HG03558 (cell line): ENCODE results near the gene B4GALT2.

Experiments
- ATAC-seq: cut with Tn5 transposase; IDR thresholded peaks from one replicate; pipeline ENCODE4 v1.9.1; 2021; ENCODE audit warnings: moderate number of reproducible peaks; ENCODE audit not compliant: unreplicated experiment; ENCODE audit errors: extremely low read depth

B4GALT2 gene

DNA sequence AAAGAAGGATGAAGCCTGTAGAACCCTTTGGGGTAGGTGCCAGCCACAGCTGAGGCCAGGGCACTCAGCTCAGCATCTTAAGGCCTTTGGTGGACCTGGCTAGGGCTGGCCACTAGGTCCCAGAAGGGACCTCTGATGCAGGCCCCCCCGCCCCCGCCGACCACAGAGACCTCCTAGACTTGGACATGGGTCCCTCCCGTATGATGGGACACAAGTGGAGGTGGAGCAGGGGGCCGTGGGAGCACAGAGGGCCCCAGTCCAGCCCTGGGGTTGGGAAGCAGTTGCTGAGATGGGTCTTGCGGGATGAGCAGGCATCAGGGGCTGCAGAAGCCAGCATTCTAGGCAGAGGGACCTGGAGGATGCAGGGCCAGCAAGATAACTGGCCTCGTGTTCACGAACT, 3.2 kb downstream of the B4GALT2 start:
- ATAC-seq = no peak

- ATAC-seq = no peak
These were observed 3.8 kb downstream of the B4GALT2 start for GRCh38 chr1:43982808-43983207.

DNA sequence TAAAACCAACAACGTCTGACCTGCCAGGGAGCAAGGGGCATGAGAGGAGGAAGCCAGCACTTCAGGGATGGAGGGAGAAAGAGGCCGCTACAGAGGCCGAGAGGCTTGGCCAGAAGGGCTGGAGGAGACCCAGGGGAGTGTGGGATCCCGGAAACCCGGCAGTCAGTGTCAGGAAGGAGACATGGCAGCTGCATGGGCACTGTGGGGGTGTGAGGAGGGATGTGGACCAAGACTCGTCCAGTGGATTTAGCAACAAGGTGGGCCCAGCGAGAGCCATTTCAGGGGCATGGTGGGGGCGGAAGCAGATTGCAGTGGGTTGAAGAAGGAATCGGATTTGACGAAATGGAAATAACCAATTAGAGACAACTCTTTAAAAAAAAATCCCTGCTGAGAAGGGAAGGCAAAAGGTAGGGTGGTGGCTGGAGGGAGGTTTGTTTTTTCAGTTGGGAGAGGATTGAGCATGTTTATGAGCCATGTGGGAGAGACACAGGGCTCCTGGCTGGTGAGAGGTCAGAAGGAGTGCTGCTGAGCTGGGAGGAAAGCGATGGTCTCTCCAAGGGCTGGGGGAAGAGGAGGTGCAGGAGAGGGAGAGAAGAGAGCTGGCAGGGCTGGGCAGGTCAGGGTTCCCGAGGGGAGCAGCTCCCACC, 4.4 kb downstream of the B4GALT2 start:
- no peak for ATAC-seq

GRCh38 chr1:43984855-43985254, 5.8 kb downstream of the B4GALT2 start:
- ATAC-seq = no peak

- no peak for ATAC-seq
These were observed 7.1 kb downstream of the B4GALT2 start for GRCh38 chr1:43985984-43986595.

- no peak for ATAC-seq
These were observed 7.7 kb downstream of the B4GALT2 start for GRCh38 chr1:43986712-43987111.

DNA sequence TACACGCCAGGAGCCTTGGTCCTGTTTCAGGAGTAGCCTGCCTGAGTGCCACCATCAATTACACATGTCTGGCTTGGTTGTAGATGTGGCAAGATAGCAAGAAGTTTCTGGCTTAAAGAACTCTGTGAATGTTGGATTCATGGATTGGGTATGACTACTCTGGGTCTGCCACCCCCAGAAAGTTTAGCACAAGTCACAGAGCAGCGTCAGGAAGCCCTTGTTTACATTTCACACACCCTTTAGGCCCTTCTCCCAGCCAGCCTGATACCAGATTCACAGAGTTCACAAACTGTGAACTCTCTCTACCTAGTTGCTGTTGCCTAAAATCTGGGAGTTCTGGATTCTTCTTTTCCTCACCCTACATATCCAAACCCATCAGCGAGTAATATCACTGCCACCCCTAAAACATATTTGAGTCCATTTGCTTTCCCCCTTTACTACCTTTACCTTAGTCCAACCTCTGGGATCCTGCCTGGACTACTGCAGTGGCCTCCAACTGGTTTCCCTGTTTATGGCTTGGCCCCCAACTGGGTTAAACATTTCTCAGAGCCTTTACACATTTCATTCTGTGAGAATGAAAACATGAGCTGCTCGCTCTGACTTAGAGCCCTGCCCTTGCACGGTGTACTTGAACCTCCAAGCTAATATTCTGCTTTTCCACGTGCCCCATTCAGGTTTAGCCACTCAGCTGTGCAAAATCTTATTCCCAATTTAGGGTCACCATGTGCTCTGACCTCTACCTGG, 8.3 kb downstream of the B4GALT2 start:
- no peak for ATAC-seq

- no peak for ATAC-seq
These were observed 11.5 kb downstream of the B4GALT2 start for GRCh38 chr1:43990271-43991199.

- ATAC-seq = no peak
These were observed 12.1 kb downstream of the B4GALT2 start for GRCh38 chr1:43991200-43991475.

- ATAC-seq = peak; percentile 39
These were observed 12.6 kb downstream of the B4GALT2 start, which contains the start of gene CCDC24 for GRCh38 chr1:43991476-43992231. TSS of gene CCDC24 (plus strand) at chr1:43991599. CDS start at chr1:43991879, 280 bp downstream.

- no peak for ATAC-seq
These were observed 13.4 kb downstream of the B4GALT2 start for GRCh38 chr1:43992232-43992995.

DNA sequence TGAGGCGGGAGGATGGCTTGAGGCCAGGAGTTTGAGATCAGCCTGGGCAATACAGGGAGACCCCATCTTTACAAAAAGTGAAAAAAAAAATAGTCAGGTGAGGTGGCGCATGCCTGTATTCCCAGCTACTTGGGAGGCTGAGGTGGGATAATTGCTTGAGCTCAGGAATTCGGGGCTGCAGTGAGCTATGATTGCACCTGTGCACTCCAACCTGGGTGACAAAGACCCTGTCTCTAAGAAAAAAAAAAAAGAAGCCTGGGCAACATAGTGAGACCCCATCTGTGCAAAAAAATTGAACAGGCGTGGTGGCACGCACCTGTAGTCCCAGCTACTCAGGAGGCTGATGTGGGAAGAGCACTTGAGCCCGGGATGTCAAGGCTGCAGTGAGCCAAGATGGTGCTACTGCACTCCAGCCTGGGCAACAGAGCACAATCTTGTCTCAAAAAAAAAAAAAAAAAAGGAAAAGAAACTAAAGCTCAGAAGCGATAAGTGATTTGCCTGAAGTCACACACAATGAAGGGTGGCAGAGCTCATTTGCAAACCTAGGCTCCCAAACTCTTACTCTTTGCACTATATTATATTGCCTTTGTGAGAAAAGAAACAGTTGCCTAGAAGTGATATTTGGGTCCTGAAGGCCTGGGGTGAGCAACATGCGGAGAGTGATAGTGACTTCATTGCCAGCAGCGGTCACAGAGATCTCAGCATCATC, 14.3 kb downstream of the B4GALT2 start:
- ATAC-seq = no peak

DNA sequence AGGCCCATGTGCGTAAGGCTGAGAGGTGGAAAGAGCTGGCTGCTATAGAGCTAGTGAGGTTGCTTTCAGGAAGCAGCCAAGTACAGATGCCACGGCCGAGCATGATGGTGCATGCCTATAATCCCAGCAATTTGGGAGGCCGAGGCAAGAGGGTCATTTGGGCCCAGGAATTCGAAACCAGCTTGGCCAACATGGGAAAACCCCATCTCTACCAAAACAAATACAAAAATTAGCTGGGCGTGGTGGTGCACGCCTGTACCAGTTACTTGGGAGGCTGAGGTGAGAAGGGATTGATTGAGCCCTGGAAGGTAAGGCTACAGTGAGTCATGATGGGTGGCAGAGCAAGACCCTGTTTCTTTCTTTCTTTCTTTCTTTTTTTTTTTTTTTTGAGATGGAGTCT, 15.1 kb downstream of the B4GALT2 start:
- no peak for ATAC-seq

DNA sequence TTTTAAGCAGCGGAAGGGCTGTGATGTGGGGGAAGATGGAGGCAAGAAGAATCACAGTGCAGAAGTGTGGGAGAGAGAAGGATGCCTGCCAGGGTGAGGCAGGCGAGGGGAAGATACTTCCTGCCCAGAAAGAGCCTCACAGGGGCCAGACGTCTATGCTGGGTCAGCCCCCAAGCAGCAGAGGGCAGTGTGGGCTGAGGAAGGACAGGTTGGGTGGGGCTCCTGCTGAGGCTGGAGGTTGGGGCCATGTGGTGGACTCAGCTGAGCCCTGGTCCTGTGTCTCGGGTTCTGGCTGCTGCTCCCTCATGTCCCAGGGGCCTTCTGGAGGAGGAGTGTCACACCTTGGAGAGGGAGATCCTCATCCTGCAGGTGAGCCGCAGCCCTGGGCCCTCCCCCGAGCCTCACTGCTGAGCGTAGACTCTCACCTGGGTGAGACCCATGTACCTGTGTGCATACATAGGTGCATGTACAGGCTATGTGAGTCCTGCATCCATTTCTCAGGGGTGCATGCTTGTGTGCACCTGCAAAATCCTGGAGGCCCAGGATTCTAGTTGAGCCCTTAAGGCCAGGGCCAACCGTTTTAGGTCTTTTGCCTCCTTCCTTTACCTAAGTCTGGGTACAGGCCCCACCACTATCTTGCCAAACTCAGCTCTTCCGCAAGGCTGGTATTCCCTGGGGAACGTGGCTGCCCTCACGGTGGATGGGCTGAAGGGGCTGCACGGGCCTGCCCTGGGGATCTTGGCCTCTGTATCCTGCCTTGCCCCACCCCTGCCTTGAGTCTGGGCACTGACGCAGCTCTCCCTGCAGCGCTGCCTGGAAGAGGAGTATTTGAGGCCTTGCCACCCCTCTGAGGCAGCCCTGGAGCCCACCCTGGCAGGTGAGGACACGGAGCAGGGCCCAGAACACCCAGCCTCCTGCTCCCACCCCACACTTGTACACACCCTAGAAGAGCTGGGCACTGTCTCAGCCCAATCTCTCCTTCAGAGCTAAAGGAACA, 16.1 kb downstream of the B4GALT2 start:
- ATAC-seq = no peak

- ATAC-seq = no peak
These were observed 17.1 kb downstream of the B4GALT2 start for GRCh38 chr1:43995984-43996732.

DNA sequence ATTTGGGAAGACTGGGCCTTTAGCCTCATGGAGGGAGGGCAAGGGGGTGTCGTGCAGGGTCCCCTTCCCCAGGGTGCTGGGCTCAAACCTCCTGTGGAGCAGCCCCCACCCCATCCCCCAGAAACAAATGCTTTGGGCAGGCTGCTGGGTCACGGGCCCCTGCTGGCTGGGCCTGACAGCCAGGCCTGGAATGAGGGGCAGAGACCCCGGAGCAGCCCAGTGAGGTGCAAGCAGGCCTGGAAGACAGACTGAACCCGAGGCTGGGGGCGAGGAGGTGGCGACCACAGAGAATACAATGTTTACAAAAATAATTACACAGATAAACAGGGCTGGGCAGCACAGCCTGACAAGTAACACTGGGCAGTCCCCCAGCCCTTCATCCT, 17.7 kb downstream of the B4GALT2 start:
- no peak for ATAC-seq
